ENCODE measurements around the gene PELO. TPM values are rescaled to one million over a fixed set of nuclear protein-coding genes. Genes with fewer than 3 reads are reported as not detected.

Gene PELO
- total RNA-seq, 1 experiment from 2014 or later = 18.7 TPM

- H3K27me3 Mint-ChIP-seq (ENCODE audit: low read depth) = no peaks in the 10 kb centered on the region
- no peaks in the 10 kb centered on the region for H3K36me3 Mint-ChIP-seq
- H3K9me3 Mint-ChIP-seq = no peaks in the 10 kb centered on the region
- no peak overlapping the region for H3K4me3 Mint-ChIP-seq
- ChIA-PET CTCF (no interaction called here), POLR2A (no interaction called here)
- DNase-seq (ENCODE audit: low spot score) = no peak
- no peak for TF ChIP-seq MLX (CRISPR knock-in tag; IDR thresholded peaks at IDR 0.05)
- TF ChIP-seq ZBTB43 (CRISPR knock-in tag; IDR thresholded peaks at IDR 0.05) = no peak
- no peak for TF ChIP-seq ATF3 (CRISPR knock-in tag; conservative IDR thresholded peaks at IDR 0.05)
- TF ChIP-seq NFYB (CRISPR knock-in tag; conservative IDR thresholded peaks at IDR 0.05; ENCODE audit: low read depth) = no peak
- no peak for TF ChIP-seq ZNF138 (CRISPR knock-in tag; conservative IDR thresholded peaks at IDR 0.05)
- no peak for TF ChIP-seq ETV6 (CRISPR knock-in tag; IDR thresholded peaks at IDR 0.05)
- no peak for TF ChIP-seq E2F4 (CRISPR knock-in tag; IDR thresholded peaks at IDR 0.05; ENCODE audit: borderline replicate concordance, low read depth)
- no peak for TF ChIP-seq JAZF1 (CRISPR knock-in tag; IDR thresholded peaks at IDR 0.05)
- no peak for TF ChIP-seq GRHL2 (CRISPR knock-in tag; IDR thresholded peaks at IDR 0.05; ENCODE audit: insufficient replicate concordance, severe bottlenecking)
- TF ChIP-seq NFE2L1 (CRISPR knock-in tag; IDR thresholded peaks at IDR 0.05) = no peak
- H3K27ac Mint-ChIP-seq = no peak overlapping the region
- ATAC-seq = no peak
- H3K4me1 Mint-ChIP-seq = peaks cover 11% of the 10 kb centered on the region
These were observed 39.1 kb upstream of the PELO start for GRCh38 chr5:52748590-52748989.

- no peak overlapping the region for H3K27ac Mint-ChIP-seq
- H3K9me3 Mint-ChIP-seq = no peaks in the 10 kb centered on the region
- ChIA-PET CTCF (no interaction called here), POLR2A (no interaction called here)
- H3K36me3 Mint-ChIP-seq = no peaks in the 10 kb centered on the region
- DNase-seq (ENCODE audit: low spot score) (no peak), ATAC-seq (peak; percentile 30; the same call in 1 of the 2 replicates)
- H3K4me1 Mint-ChIP-seq = peaks cover 11% of the 10 kb centered on the region
- H3K27me3 Mint-ChIP-seq (ENCODE audit: low read depth) = no peaks in the 10 kb centered on the region
- H3K4me3 Mint-ChIP-seq = no peak overlapping the region
- TF ChIP-seq MXD4 (CRISPR knock-in tag; IDR thresholded peaks at IDR 0.05; ENCODE audit: borderline replicate concordance) (no peak), ZNF416 (CRISPR knock-in tag; IDR thresholded peaks at IDR 0.05) (no peak), EMX1 (CRISPR knock-in tag; IDR thresholded peaks at IDR 0.05) (no peak), ZSCAN18 (CRISPR knock-in tag; IDR thresholded peaks at IDR 0.05) (no peak), USF2 (CRISPR knock-in tag; IDR thresholded peaks at IDR 0.05) (no peak), AFF4 (CRISPR knock-in tag; IDR thresholded peaks at IDR 0.05; ENCODE audit: borderline replicate concordance) (no peak), NFE2L1 (CRISPR knock-in tag; IDR thresholded peaks at IDR 0.05) (no peak), STAT6 (CRISPR knock-in tag; conservative IDR thresholded peaks at IDR 0.05; ENCODE audit: low read depth) (no peak), SMAD4 (CRISPR knock-in tag; IDR thresholded peaks at IDR 0.05) (no peak), TCF7 (CRISPR knock-in tag; IDR thresholded peaks at IDR 0.05; ENCODE audit: low read depth) (no peak), GABPB1 (CRISPR knock-in tag; IDR thresholded peaks at IDR 0.05) (no peak), ZNF317 (CRISPR knock-in tag; IDR thresholded peaks at IDR 0.05; ENCODE audit: borderline replicate concordance, low read depth) (no peak), CDX4 (CRISPR knock-in tag; IDR thresholded peaks at IDR 0.05; ENCODE audit: borderline replicate concordance) (no peak), JAZF1 (CRISPR knock-in tag; IDR thresholded peaks at IDR 0.05) (no peak)
These were observed 38.0 kb upstream of the PELO start for GRCh38 chr5:52749666-52750065.
